HCT116 (cell line): Measurements from ENCODE around the gene FAIM2. TPM values are rescaled to one million over a fixed set of nuclear protein-coding genes. Genes with fewer than 3 reads are reported as not detected.
A peak's percentile ranks its signal among the peaks of the same experiment; 100 is the strongest.

Experiments
- ATAC-seq: fragments of 200-7000 bp; cut with Tn5 transposase; 2 replicates; pipeline ENCODE4 v1.9.1; 2020; ENCODE audit warnings: mild to moderate bottlenecking, moderate library complexity
- BruUV-seq: library from RNA; stranded (reverse); fragments of 400-500 nt; replicated peaks from 2 replicates; lab custom pipeline; 2021; lab: Mats Ljungman, UMichigan
- CTCF ChIA-PET: fragments of 300-600 bp; sonication (Branson Sonifier 250); formaldehyde crosslinking; loops from one replicate; lab custom pipeline; 2021; ENCODE audit warnings: antibody characterized with exemption; lab: Charles Lee
- POLR2A ChIA-PET: fragments of 300-600, 350-600 bp; sonication (Branson Sonifier 250); formaldehyde crosslinking; loops from one replicate; lab custom pipeline; 2021; ENCODE audit warnings: antibody characterized with exemption; lab: Charles Lee
- RAD21 ChIA-PET, 2 experiments: fragments of 300-600 bp; sonication (Branson Sonifier 250); formaldehyde crosslinking; loops; one replicate each; lab custom pipeline; 2023; ENCODE audit warnings: low total read pairs in 2 of 2; ENCODE audit not compliant: uncharacterized antibody in 2 of 2, unreplicated experiment in 2 of 2, low non-redundant PET in 1 of 2; lab: Charles Lee
- DNase-seq: peaks from one replicate; pipeline ENCODE4 v3.0.0-alpha.2; 2010; ENCODE audit warnings: low read depth, low spot score
- H2AFZ ChIP-seq: fragments of 200-600 bp; shearing (Covaris generic), sonication (generic); 2 replicates; pipeline ENCODE4 v1.6.1; 2017; ENCODE audit warnings: low read depth, mixed run types, mixed read lengths, antibody characterized with exemption, low read length; ENCODE audit not compliant: poor library complexity, severe bottlenecking
- H3K27ac ChIP-seq: 2 replicates; pipeline ENCODE4 v1.5.1; 2012; ENCODE audit warnings: low read depth, low read length
- H3K27me3 ChIP-seq: fragments of 200-600 bp; sonication (generic); 2 replicates; pipeline ENCODE4 v1.6.1; 2016; ENCODE audit warnings: mixed run types, low read length, mixed read lengths; ENCODE audit not compliant: insufficient read depth
- H3K36me3 ChIP-seq, 2 experiments: fragments of 200-500 bp in 1 of 2; fragments of 200-600 bp in 1 of 2; sonication (Bioruptor generic) in 1 of 2; sonication (generic) in 1 of 2; 2 replicates each; pipeline versions ENCODE4 v1.5.1 to v1.6.1; 2014 to 2016; ENCODE audit warnings: low read length in 2 of 2, inconsistent platforms in 1 of 2, mixed read lengths in 1 of 2, mixed run types in 1 of 2; ENCODE audit not compliant: insufficient read depth in 2 of 2, control insufficient read depth in 1 of 2
- H3K4me1 ChIP-seq, 2 experiments: fragments of 200-600 bp in 1 of 2; sonication (generic) in 1 of 2; 2 replicates each; pipeline versions ENCODE4 v1.5.1 to v1.6.1; 2012 to 2017; ENCODE audit warnings: low read length in 2 of 2, inconsistent platforms in 1 of 2, mild to moderate bottlenecking in 1 of 2, mixed read lengths in 1 of 2, mixed run types in 1 of 2, moderate library complexity in 1 of 2; ENCODE audit not compliant: insufficient read depth in 2 of 2, control insufficient read depth in 1 of 2
- H3K4me2 ChIP-seq: fragments of 200-600 bp; sonication (generic); 2 replicates; pipeline ENCODE4 v1.6.1; 2017; ENCODE audit warnings: mixed run types, low read length, mixed read lengths
- H3K4me3 ChIP-seq, 2 experiments: fragments of 200-600 bp in 1 of 2; sonication (generic) in 1 of 2; replicated peaks in 1 of 2; 2 replicates each; pipeline ENCODE4 v1.5.1; 2011 to 2016; ENCODE audit warnings: low read length in 2 of 2, control low read depth in 1 of 2, low read depth in 1 of 2, mild to moderate bottlenecking in 1 of 2, mixed read lengths in 1 of 2, mixed run types in 1 of 2
- H3K79me2 ChIP-seq: fragments of 200-600 bp; sonication (generic); 2 replicates; pipeline ENCODE4 v1.6.1; 2017; ENCODE audit warnings: mild to moderate bottlenecking, mixed run types, low read length, moderate library complexity, mixed read lengths; ENCODE audit not compliant: insufficient read depth
- H3K9ac ChIP-seq: fragments of 200-600 bp; sonication (generic); 2 replicates; pipeline ENCODE4 v1.6.1; 2016; ENCODE audit warnings: low read length, mixed read lengths
- H3K9me2 ChIP-seq: fragments of 200-600 bp; sonication (generic), shearing (Covaris generic); 2 replicates; pipeline ENCODE4 v1.6.1; 2017; ENCODE audit warnings: mixed run types, mild to moderate bottlenecking, moderate library complexity; ENCODE audit not compliant: insufficient read depth
- H3K9me3 ChIP-seq, 2 experiments: fragments of 200-500 bp in 1 of 2; fragments of 200-600 bp in 1 of 2; sonication (Bioruptor generic) in 1 of 2; sonication (generic) in 1 of 2; 2 replicates each; pipeline ENCODE4 v1.6.1; 2014 to 2017; ENCODE audit warnings: low read length in 2 of 2, mixed read lengths in 2 of 2, inconsistent platforms in 1 of 2, low read depth in 1 of 2, mild to moderate bottlenecking in 1 of 2, mixed run types in 1 of 2, moderate library complexity in 1 of 2; ENCODE audit not compliant: control insufficient read depth in 1 of 2, insufficient read depth in 1 of 2
- H4K20me1 ChIP-seq: fragments of 200-600 bp; sonication (generic), shearing (Covaris generic); 2 replicates; pipeline ENCODE4 v1.6.1; 2017; ENCODE audit warnings: mixed run types, mild to moderate bottlenecking, moderate library complexity; ENCODE audit not compliant: insufficient read depth
- CBX3 ChIP-seq: IDR thresholded peaks from 2 replicates; pipeline ENCODE4 v1.6.1; 2012; ENCODE audit warnings: low read depth
- CTCF ChIP-seq, 3 experiments: fragments of 200-600 bp in 1 of 3; sonication (generic) in 1 of 3; IDR thresholded peaks in 2 of 3; conservative IDR thresholded peaks in 1 of 3; 2 replicates each; pipeline ENCODE4 v1.5.1; 2012 to 2017; ENCODE audit warnings: low read depth in 2 of 3, low read length in 2 of 3, antibody characterized with exemption in 1 of 3, borderline replicate concordance in 1 of 3, control low read depth in 1 of 3, mild to moderate bottlenecking in 1 of 3, mixed read lengths in 1 of 3, mixed run types in 1 of 3, moderate library complexity in 1 of 3; ENCODE audit not compliant: insufficient read depth in 1 of 3
- EGR1 ChIP-seq: IDR thresholded peaks from 2 replicates; pipeline ENCODE4 v1.6.1; 2012; ENCODE audit warnings: low read depth
- MAX ChIP-seq: IDR thresholded peaks from 2 replicates; pipeline ENCODE4 v1.6.1; 2012
- POLR2AphosphoS5 ChIP-seq: IDR thresholded peaks from 2 replicates; pipeline ENCODE4 v1.6.1; 2011; ENCODE audit warnings: mild to moderate bottlenecking, low read depth, low read length, moderate library complexity
- RAD21 ChIP-seq: IDR thresholded peaks from 2 replicates; pipeline ENCODE4 v1.6.1; 2012; ENCODE audit warnings: low read depth, mild to moderate bottlenecking
- SRF ChIP-seq: IDR thresholded peaks from 2 replicates; pipeline ENCODE4 v1.6.1; 2012; ENCODE audit warnings: low read depth
- ZFX ChIP-seq: fragments of 450-650 bp; IDR thresholded peaks from 2 replicates; pipeline ENCODE4 v1.6.1; 2017
- intact Hi-C: fragments of 100-400 bp; cut with micrococcal nuclease; formaldehyde crosslinking; loops from 2 replicates; pipeline ENCODE4 v1.10.0; 2022
- total RNA-seq: library from RNA; stranded (reverse); gene quantifications from one replicate; pipeline ENCODE4 v1.2.1, GENCODE V29; 2021; ENCODE audit not compliant: unreplicated experiment

Gene FAIM2
- total RNA-seq, 1 experiment from 2014 or later = not detected

GRCh38 chr12:49945394-49946080 is 41.8 kb upstream of the FAIM2 start:
- H4K20me1 ChIP-seq = no peaks in the 10 kb centered on the region
- peaks cover 3 to 13% of the 10 kb centered on the region in 2 experiments; a peak in 3 of 4 replicates for H3K4me1 ChIP-seq
- RAD21 ChIA-PET = interaction anchor here (0.6 to 1.6 kb wide), 7 partner anchors 14 to 1254 kb away, joined by 3 to 6 read pairs (median 3); no protein-coding TSS in a partner anchor
- BruUV-seq = no TSS peak
- H3K27me3 ChIP-seq = no peaks in the 10 kb centered on the region
- H2AFZ ChIP-seq = peak overlapping the region; percentile 97
- no peaks in the 10 kb centered on the region for H3K79me2 ChIP-seq
- TF ChIP-seq ZFX = 0 out of 2 replicates have a peak, but pooled peaks have one; percentile 28
- TF ChIP-seq RAD21 = peak; percentile 64
- TF ChIP-seq POLR2AphosphoS5 = 0 out of 2 replicates have a peak, but pooled peaks have one; percentile 32
- TF ChIP-seq EGR1 = no peak
- peak; percentile 76 to 93 (median 89) for TF ChIP-seq CTCF (IDR thresholded peaks at IDR 0.05 in 2 of 3, conservative IDR thresholded peaks at IDR 0.05 in 1 of 3; ENCODE audit: borderline replicate concordance in 1 of 3, insufficient read depth in 1 of 3, low read depth in 2 of 3, low read length in 2 of 3)
- peak; percentile 35 for TF ChIP-seq MAX
- TF ChIP-seq CBX3 = peak; percentile 88
- TF ChIP-seq SRF = no peak
- TF ChIP-seq, all 23 proteins: peak for 6
- ATAC-seq (peak; percentile 99), DNase-seq (peak; percentile 62)
- Histone ChIP-seq H3K27ac (no peak overlapping the region), H3K9me3 (no peaks in the 10 kb centered on the region), H3K36me3 (no peaks in the 10 kb centered on the region), H3K4me3 (no peak overlapping the region), H3K9ac (0 out of 2 replicates have a peak overlapping the region, but pooled peaks have one; percentile 18), H3K9me2 (no peaks in the 10 kb centered on the region), H3K4me2 (peak overlapping the region; percentile 57)
- POLR2A ChIA-PET = interaction anchor here (0.5 to 1.9 kb wide), 4 partner anchors 14 to 1921 kb away, joined by 3 to 7 read pairs (median 4); partner anchors contain the start of gene TMBIM6
- CTCF ChIA-PET = interaction anchor here (0.5 to 4.0 kb wide), 24 partner anchors 9 to 322 kb away, joined by 3 to 45 read pairs (median 5); partner anchors contain the start of genes AQP6, PRPF40B and SMARCD1
- intact Hi-C loops = no loop called here
